Stomach smooth muscle (tissue), 2 donors: ENCODE measurements around the gene CFAP58.

Experiments used
- H3K27ac ChIP-seq: one replicate; pipeline ENCODE4 v1.7.0; 2013; ENCODE audit warnings: mild to moderate bottlenecking, low read length, inconsistent platforms
- H3K27me3 ChIP-seq, 2 donors: one replicate each; pipeline ENCODE4 v1.7.0; 2013; ENCODE audit warnings: low read length in 2 of 2; ENCODE audit not compliant: insufficient read depth in 2 of 2, control insufficient read depth in 1 of 2
- H3K36me3 ChIP-seq, 2 donors: one replicate each; pipeline ENCODE4 v1.7.0; 2013; ENCODE audit warnings: low read length in 2 of 2; ENCODE audit not compliant: control insufficient read depth in 2 of 2, insufficient read depth in 2 of 2
- H3K4me1 ChIP-seq: one replicate; pipeline ENCODE4 v1.7.0; 2013; ENCODE audit warnings: low read length; ENCODE audit not compliant: control insufficient read depth, insufficient read depth
- H3K4me3 ChIP-seq, 2 donors: one replicate each; pipeline ENCODE4 v1.7.0; 2013; ENCODE audit warnings: low read length in 2 of 2
- H3K9ac ChIP-seq, 2 donors: one replicate each; pipeline ENCODE4 v1.7.0; 2013; ENCODE audit warnings: low read length in 2 of 2, mild to moderate bottlenecking in 1 of 2
- H3K9me3 ChIP-seq, 2 donors: one replicate each; pipeline ENCODE4 v1.7.0; 2013; ENCODE audit warnings: low read length in 2 of 2; ENCODE audit not compliant: control insufficient read depth in 2 of 2
- donor health status: healthy.
- donor health status: Pancreatic carcinoma.

The CFAP58 gene

DNA sequence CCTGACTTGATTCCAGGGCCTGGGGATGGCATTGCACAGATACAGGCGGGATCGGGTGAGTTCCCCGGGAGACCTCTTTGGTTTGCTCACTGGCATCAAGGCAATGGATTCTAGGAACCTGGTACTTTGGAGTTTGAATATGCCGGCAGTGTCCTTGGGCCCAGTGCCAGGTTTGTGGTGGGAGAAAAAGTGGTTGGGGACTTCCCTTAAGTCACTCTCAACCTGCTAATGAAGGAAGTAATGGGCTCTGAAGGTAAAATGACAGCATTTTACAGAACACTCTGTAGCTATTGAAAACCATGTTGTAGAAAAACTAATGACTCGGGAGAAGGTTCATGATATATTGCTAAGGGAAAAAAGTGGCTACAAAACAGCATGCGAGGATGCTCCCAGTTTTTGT is 129.9 kb downstream of the CFAP58 start:
- H3K27me3 ChIP-seq = peaks cover 0 to 6% of the 10 kb centered on the region in 2 donors
- no peaks in the 10 kb centered on the region for H3K36me3 ChIP-seq
- H3K9me3 ChIP-seq = no peaks in the 10 kb centered on the region
- H3K9ac ChIP-seq = no peak overlapping the region
- H3K4me3 ChIP-seq = no peak overlapping the region
- H3K4me1 ChIP-seq = no peaks in the 10 kb centered on the region
- no peak overlapping the region for H3K27ac ChIP-seq

- Histone ChIP-seq H3K9ac (no peak overlapping the region), H3K27me3 (peaks cover 0 to 6% of the 10 kb centered on the region in 2 donors), H3K9me3 (no peaks in the 10 kb centered on the region), H3K36me3 (no peaks in the 10 kb centered on the region), H3K27ac (no peak overlapping the region), H3K4me3 (no peak overlapping the region), H3K4me1 (no peaks in the 10 kb centered on the region)
Measured at GRCh38 chr10:104485632-104486031, 132.0 kb downstream of the CFAP58 start.

DNA sequence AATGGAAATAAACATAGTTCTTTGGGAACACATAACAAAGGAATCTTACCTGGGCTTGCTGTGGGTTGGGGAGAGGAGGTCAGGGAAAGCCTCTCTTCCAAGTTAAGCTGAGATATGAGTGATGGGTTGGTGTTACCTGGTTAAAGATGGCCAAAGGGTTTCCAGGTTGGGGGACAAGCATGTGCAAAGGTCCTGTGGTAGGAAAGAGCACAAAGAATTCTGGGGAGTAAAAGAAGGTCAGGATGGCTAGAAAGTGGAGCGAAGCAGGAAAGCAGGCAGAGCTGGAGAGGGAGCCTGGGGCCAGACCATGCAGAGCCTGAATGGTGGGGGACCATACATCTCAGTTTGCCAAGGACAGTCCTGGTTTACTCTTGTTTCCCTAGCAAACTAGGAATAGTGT is 133.2 kb downstream of the CFAP58 start:
- no peak overlapping the region for H3K9ac ChIP-seq
- H3K27me3 ChIP-seq = peaks cover 0 to 5% of the 10 kb centered on the region in 2 donors
- H3K36me3 ChIP-seq = no peaks in the 10 kb centered on the region
- H3K9me3 ChIP-seq = no peaks in the 10 kb centered on the region
- no peak overlapping the region for H3K4me3 ChIP-seq
- no peaks in the 10 kb centered on the region for H3K4me1 ChIP-seq
- H3K27ac ChIP-seq = no peak overlapping the region

DNA sequence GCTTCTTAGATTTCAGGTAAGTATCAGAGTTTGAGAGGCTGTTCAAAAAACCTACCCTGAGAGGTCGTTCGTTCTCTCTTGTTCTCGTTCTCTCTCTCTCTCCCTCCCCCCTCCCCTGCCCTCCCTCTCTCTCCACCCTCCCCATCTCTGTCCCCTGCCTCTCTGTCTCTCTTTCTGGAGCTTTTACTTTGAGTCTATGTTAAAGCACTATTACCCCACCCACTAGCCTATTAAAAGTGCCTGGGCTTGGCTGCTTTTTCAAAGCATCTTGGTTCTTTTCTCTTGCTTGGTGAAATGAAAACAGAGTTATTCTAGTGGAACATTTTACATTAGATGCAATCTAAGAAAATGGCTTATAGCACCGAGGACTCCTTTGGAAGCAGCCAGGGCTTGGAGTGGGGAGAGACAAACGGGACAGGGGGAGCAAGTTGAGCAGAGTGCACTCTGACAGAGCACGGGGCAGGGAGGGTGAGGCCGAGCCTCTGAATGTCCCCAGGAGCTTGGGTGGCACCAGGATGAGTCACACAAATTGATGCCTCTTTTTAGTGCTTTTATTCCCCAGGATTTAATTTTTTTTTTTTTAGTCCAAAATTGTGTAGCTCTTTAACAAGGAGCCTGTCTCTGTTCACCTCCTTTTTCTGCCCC is 134.3 kb downstream of the CFAP58 start:
- Histone ChIP-seq H3K9ac (no peak overlapping the region), H3K27ac (no peak overlapping the region), H3K4me1 (no peaks in the 10 kb centered on the region), H3K4me3 (no peak overlapping the region), H3K9me3 (no peaks in the 10 kb centered on the region), H3K36me3 (no peaks in the 10 kb centered on the region), H3K27me3 (peaks cover 0 to 3% of the 10 kb centered on the region in 2 donors)

- H3K27ac ChIP-seq = no peak overlapping the region
Measured at GRCh38 chr10:104488439-104488832, 134.8 kb downstream of the CFAP58 start.

DNA sequence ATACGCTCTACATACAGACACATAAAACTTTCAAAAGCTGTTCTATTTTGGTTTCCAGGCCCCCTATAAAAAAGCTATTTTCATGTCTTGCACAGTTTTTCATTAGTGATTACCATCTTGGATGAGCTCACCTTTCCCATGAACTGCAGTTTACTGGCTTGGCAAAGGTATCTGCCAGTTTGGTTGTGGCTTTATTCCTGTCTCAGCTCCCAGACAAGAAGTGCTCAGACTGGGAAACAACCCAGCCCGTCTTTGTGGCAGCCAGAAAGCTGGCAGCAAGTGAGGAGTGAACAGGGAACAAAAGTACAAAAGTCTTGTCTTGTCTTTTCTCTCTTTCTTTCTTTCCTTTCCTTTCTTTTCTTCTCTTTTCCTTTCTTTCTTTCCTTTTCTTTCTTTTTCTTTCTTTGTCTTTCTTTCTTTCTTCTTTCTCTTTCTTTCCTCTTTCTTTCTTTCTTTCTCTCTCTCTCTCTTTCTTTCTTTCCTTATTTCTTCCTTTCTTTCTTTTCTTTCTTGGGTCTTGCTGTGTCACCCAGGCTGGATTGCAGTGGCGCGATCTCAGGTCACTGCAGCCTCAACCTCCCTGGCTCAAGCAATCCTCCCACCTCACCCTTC is 138.8 kb downstream of the CFAP58 start:
- no peak overlapping the region for H3K9ac ChIP-seq
- H3K4me3 ChIP-seq = no peak overlapping the region
- no peaks in the 10 kb centered on the region for H3K4me1 ChIP-seq
- no peaks in the 10 kb centered on the region for H3K36me3 ChIP-seq
- no peak overlapping the region for H3K27ac ChIP-seq
- H3K27me3 ChIP-seq = peaks cover 0 to 2% of the 10 kb centered on the region in 2 donors
- no peaks in the 10 kb centered on the region for H3K9me3 ChIP-seq

More at GRCh38 chr10:104488439-104488832, 134.8 kb downstream of the CFAP58 start:
- H3K9me3 ChIP-seq = no peaks in the 10 kb centered on the region
- peaks cover 0 to 3% of the 10 kb centered on the region in 2 donors for H3K27me3 ChIP-seq
- H3K9ac ChIP-seq = no peak overlapping the region
- no peaks in the 10 kb centered on the region for H3K4me1 ChIP-seq
- no peaks in the 10 kb centered on the region for H3K36me3 ChIP-seq
- no peak overlapping the region for H3K4me3 ChIP-seq

DNA sequence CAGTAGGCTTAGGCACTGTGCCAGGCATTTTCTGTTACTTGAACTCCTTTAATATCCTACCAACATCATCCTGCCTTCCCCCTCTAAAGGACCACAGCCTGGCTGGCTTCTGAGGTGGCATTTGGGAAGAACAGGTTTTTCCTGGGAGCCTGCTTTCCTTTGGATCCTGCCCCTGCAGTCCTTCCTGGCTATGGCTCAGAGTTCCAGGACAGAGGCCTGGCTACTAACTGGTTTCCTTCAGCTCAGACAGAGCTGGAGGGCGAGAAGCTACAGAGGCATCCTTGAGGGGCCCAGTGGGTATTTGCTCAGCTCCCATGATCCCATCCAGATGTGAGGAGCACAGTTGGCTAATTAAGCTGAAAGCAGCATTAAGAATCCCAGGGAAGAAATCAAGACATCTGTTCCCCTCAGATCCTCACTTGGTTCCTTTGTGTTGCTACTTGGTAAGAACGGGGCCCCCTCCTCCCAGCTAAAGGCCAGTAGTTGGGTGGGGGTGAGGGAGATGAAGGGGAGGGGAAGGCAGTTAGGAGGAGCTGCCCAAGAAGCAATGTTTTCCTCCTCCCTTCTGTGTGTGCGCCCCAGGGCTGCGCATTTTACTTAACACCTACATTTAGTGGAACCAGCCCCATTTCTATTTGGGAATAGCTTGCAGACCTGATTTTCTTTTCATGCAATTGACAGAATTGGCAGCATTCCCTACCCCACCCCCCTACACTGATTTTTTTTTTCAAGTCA is 144.9 kb downstream of the CFAP58 start:
- H3K4me1 ChIP-seq = no peaks in the 10 kb centered on the region
- H3K9ac ChIP-seq = no peak overlapping the region
- no peaks in the 10 kb centered on the region for H3K9me3 ChIP-seq
- no peak overlapping the region for H3K4me3 ChIP-seq
- H3K36me3 ChIP-seq = no peaks in the 10 kb centered on the region
- peaks cover 0 to 3% of the 10 kb centered on the region in 2 donors for H3K27me3 ChIP-seq
- no peak overlapping the region for H3K27ac ChIP-seq

- no peak overlapping the region for H3K9ac ChIP-seq
- H3K4me1 ChIP-seq = no peaks in the 10 kb centered on the region
- no peaks in the 10 kb centered on the region for H3K36me3 ChIP-seq
- no peak overlapping the region for H3K4me3 ChIP-seq
- H3K9me3 ChIP-seq = no peaks in the 10 kb centered on the region
- H3K27ac ChIP-seq = no peak overlapping the region
- peaks cover 0 to 2% of the 10 kb centered on the region in 2 donors for H3K27me3 ChIP-seq
Measured at GRCh38 chr10:104501449-104501848, 147.8 kb downstream of the CFAP58 start.

DNA sequence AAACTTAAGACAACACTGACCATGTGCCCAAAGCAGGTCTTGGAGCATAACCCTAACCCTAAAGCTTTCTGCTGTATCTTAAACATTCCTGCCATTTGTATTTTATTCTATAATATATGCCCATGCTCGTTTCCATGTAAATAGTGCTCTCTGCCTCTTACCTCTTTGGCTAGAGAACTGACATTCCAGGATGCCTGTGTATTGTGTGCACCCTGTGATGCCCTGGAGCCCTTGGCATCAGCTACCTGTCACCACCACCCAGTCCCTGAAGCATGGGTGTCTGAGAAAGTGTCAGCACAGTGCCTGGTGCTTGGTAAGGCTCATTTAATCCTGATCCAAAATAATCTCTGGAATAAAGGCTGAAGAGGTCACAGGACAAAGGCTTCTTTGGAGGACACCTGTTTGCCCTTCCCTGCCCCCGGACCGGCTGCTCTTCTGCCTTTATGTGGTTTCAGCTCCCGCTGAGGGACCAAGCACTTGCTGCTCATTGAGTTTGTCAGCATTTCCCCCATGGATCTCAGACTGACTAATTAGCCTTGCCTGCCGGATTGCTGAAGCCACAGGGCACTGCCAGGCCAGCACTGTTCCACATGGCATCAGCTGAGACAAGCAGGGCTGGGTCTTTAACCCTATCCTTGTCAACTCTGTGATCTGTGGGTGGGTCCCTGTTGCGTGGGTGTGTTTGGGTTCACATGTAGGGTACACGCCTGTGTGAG is 148.4 kb downstream of the CFAP58 start:
- Histone ChIP-seq H3K9ac (no peak overlapping the region), H3K9me3 (no peaks in the 10 kb centered on the region), H3K4me3 (no peak overlapping the region), H3K36me3 (no peaks in the 10 kb centered on the region), H3K27me3 (peaks cover 0 to 2% of the 10 kb centered on the region in 2 donors), H3K4me1 (no peaks in the 10 kb centered on the region), H3K27ac (no peak overlapping the region)

DNA sequence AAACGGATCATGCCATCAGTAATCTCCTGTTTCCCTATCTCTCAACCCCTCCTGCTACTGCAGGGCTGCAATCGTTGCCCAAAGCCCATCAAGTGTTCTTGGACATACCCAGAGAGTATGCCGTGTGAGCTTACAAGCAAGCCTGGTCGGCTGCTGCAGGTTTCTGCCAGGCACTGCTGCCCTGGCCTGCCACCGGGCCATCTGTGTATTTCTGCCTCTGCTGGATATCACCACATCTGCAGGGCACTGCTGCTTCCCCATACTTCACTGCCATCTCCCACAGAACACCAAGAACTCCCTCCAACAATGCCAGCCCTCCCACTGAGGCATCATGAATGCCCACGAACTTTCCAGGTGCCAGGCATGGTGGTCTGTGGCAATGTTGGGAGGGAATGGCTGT is 149.3 kb downstream of the CFAP58 start:
- Histone ChIP-seq H3K4me1 (no peaks in the 10 kb centered on the region), H3K9me3 (peaks cover 0 to 3% of the 10 kb centered on the region in 2 donors), H3K27ac (no peak overlapping the region), H3K27me3 (peaks cover 0 to 2% of the 10 kb centered on the region in 2 donors), H3K36me3 (no peaks in the 10 kb centered on the region), H3K9ac (no peak overlapping the region), H3K4me3 (no peak overlapping the region)
